A549 (cell line): ENCODE results near the gene TARP.
A peak's percentile ranks its signal among the peaks of the same experiment; 100 is the strongest.

Experiments
- ATAC-seq, 2 experiments: fragments of 200-7000 bp in 1 of 2; fragments of >200 bp in 1 of 2; cut with Nextera tagmentation in 1 of 2; cut with Tn5 transposase in 1 of 2; 3 replicates each; pipeline versions ENCODE4 v1.8.0 to v1.9.1; 2018 to 2020; ENCODE audit warnings: mild to moderate bottlenecking in 1 of 2, moderate library complexity in 1 of 2
- CTCF ChIA-PET: fragments of 300-600 bp; sonication (Branson Sonifier 250); formaldehyde crosslinking; extraction: SDS; loops from one replicate; lab custom pipeline; 2021; ENCODE audit warnings: antibody characterized with exemption, inconsistent platforms; lab: Yijun Ruan, JAX
- POLR2A ChIA-PET: fragments of 350-600 bp; formaldehyde crosslinking; extraction: SDS; loops from one replicate; lab custom pipeline; 2021; ENCODE audit warnings: antibody characterized with exemption, inconsistent platforms; lab: Yijun Ruan, JAX
- DNase-seq, 2 experiments: peaks; one replicate each; pipeline versions ENCODE4 v3.0.0 to v3.0.0-alpha.2; 2011 to 2016; ENCODE audit warnings: low read depth in 1 of 2, low spot score in 1 of 2
- FAIRE-seq: peaks from 2 replicates; lab custom pipeline; 2011; peaks lifted over from hg19 to GRCh38; lab: Jason Lieb, UNC
- H3K27ac ChIP-seq, 2 experiments: fragments of >200 bp; sonication (Bioruptor Twin); formaldehyde crosslinking; 3 replicates each; pipeline ENCODE4 v1.5.1; 2016 to 2017
- H3K4me1 ChIP-seq: fragments of >200 bp; sonication (Bioruptor Twin); formaldehyde crosslinking; 3 replicates; pipeline ENCODE4 v1.6.1; 2016
- H3K4me2 ChIP-seq: fragments of >200 bp; sonication (Bioruptor Twin); formaldehyde crosslinking; 3 replicates; pipeline ENCODE4 v1.6.1; 2016
- H3K4me3 ChIP-seq: fragments of >200 bp; sonication (Bioruptor Twin); formaldehyde crosslinking; 3 replicates; pipeline ENCODE4 v1.5.1; 2016
- H3K9me3 ChIP-seq: fragments of >200 bp; sonication (Bioruptor Twin); formaldehyde crosslinking; 3 replicates; pipeline ENCODE4 v1.6.1; 2016
- CBX2 ChIP-seq: fragments of 200-600 bp; sonication (generic); IDR thresholded peaks from 2 replicates; pipeline ENCODE4 v1.6.1; 2016; ENCODE audit warnings: low read depth, mild to moderate bottlenecking, borderline replicate concordance
- CHD2 ChIP-seq: fragments of 150-350 bp; IDR thresholded peaks from 2 replicates; pipeline ENCODE4 v1.6.1; 2014; ENCODE audit warnings: low read length; ENCODE audit not compliant: partially characterized antibody
- EHF ChIP-seq: fragments of 250-450 bp; sonication (Bioruptor Pico); IDR thresholded peaks from 2 replicates; pipeline ENCODE4 v1.5.0; 2020; ENCODE audit warnings: mild to moderate bottlenecking
- EP300 ChIP-seq, 2 experiments: fragments of >200 bp; sonication (Bioruptor Twin); formaldehyde crosslinking; IDR thresholded peaks; 2 replicates in 1 of 2; 3 replicates in 1 of 2; pipeline ENCODE4 v1.6.1; 2016 to 2017
- ESRRA ChIP-seq: fragments of 150-350 bp; IDR thresholded peaks from 2 replicates; pipeline ENCODE4 v1.6.1; 2014; ENCODE audit warnings: mild to moderate bottlenecking, low read length, borderline replicate concordance
- FOSB ChIP-seq: fragments of 250-450 bp; sonication (Bioruptor Pico); IDR thresholded peaks from 2 replicates; pipeline ENCODE4 v1.5.0; 2020; ENCODE audit warnings: mild to moderate bottlenecking, moderate library complexity
- GATA3 ChIP-seq: IDR thresholded peaks from 2 replicates; pipeline ENCODE4 v1.6.1; 2012; ENCODE audit warnings: borderline replicate concordance
- HDAC2 ChIP-seq: fragments of 200-600 bp; sonication (generic); IDR thresholded peaks from 2 replicates; pipeline ENCODE4 v1.6.1; 2016
- HEYL ChIP-seq: fragments of 250-450 bp; sonication (Bioruptor Pico); IDR thresholded peaks from 2 replicates; pipeline ENCODE4 v1.8.0; 2021; ENCODE audit warnings: mild to moderate bottlenecking, moderate library complexity
- HOXB5 ChIP-seq: fragments of 250-450 bp; sonication (Bioruptor Pico); IDR thresholded peaks from 2 replicates; pipeline ENCODE4 v1.5.0; 2020; ENCODE audit warnings: mild to moderate bottlenecking, moderate library complexity
- JUNB ChIP-seq: fragments of >200 bp; sonication (Bioruptor Twin); formaldehyde crosslinking; IDR thresholded peaks from 2 replicates; pipeline ENCODE4 v1.6.1; 2016
- KDM1A ChIP-seq: fragments of 200-600 bp; sonication (generic); IDR thresholded peaks from 2 replicates; pipeline ENCODE4 v1.6.1; 2016; ENCODE audit warnings: low read depth, mild to moderate bottlenecking
- KDM5A ChIP-seq: fragments of 200-600 bp; sonication (generic); IDR thresholded peaks from 2 replicates; pipeline ENCODE4 v1.6.1; 2016; ENCODE audit warnings: antibody characterized with exemption, mild to moderate bottlenecking
- MAFK ChIP-seq: fragments of 450-650 bp; IDR thresholded peaks from 2 replicates; pipeline ENCODE4 v1.6.1; 2014; ENCODE audit not compliant: partially characterized antibody
- MYC ChIP-seq: IDR thresholded peaks from 2 replicates; pipeline ENCODE4 v1.6.1; 2012; ENCODE audit warnings: mild to moderate bottlenecking, inconsistent platforms, low read length, improper control_type of control experiment, borderline replicate concordance
- NFE2L2 ChIP-seq: fragments of 150-350 bp; conservative IDR thresholded peaks from 2 replicates; pipeline ENCODE4 v1.6.1; 2014; ENCODE audit warnings: low read length
- NPAS2 ChIP-seq: fragments of 250-450 bp; sonication (Bioruptor Pico); IDR thresholded peaks from 2 replicates; pipeline ENCODE4 v1.8.0; 2022; ENCODE audit warnings: mild to moderate bottlenecking, moderate library complexity, borderline replicate concordance
- NR3C1 ChIP-seq: fragments of >200 bp; sonication (Bioruptor Twin); formaldehyde crosslinking; IDR thresholded peaks from 3 replicates; pipeline ENCODE4 v1.6.1; 2017
- PHF8 ChIP-seq: fragments of 200-600 bp; sonication (generic); IDR thresholded peaks from 2 replicates; pipeline ENCODE4 v1.6.1; 2016; ENCODE audit warnings: low read depth, mild to moderate bottlenecking, antibody characterized with exemption, moderate library complexity, borderline replicate concordance
- POLR2A ChIP-seq: IDR thresholded peaks from 2 replicates; pipeline ENCODE4 v1.6.1; 2012; ENCODE audit warnings: mild to moderate bottlenecking, low read length
- POLR2AphosphoS2 ChIP-seq: conservative IDR thresholded peaks from 2 replicates; pipeline ENCODE4 v1.6.1; 2012; ENCODE audit warnings: low read length, improper control_type of control experiment, inconsistent platforms
- RAD21 ChIP-seq, 2 experiments: fragments of >200 bp in 1 of 2; sonication (Bioruptor Twin) in 1 of 2; formaldehyde crosslinking in 1 of 2; IDR thresholded peaks in 1 of 2; conservative IDR thresholded peaks in 1 of 2; 2 replicates in 1 of 2; 3 replicates in 1 of 2; pipeline ENCODE4 v1.6.1; 2012 to 2018; ENCODE audit warnings: inconsistent platforms in 1 of 2
- SMC3 ChIP-seq: fragments of >200 bp; sonication (Bioruptor Twin); formaldehyde crosslinking; IDR thresholded peaks from 3 replicates; pipeline ENCODE4 v1.6.1; 2018; ENCODE audit warnings: inconsistent platforms
- TFCP2L1 ChIP-seq: fragments of 250-450 bp; sonication (Bioruptor Pico); IDR thresholded peaks from 2 replicates; pipeline ENCODE4 v1.5.0; 2021; ENCODE audit warnings: mild to moderate bottlenecking
- ZFP36 ChIP-seq: fragments of 450-650 bp; IDR thresholded peaks from 2 replicates; pipeline ENCODE4 v1.6.1; 2014; ENCODE audit warnings: borderline replicate concordance; ENCODE audit not compliant: partially characterized antibody
- ZNF302 ChIP-seq: fragments of 250-450 bp; sonication (Bioruptor Pico); IDR thresholded peaks from 2 replicates; pipeline ENCODE4 v1.9.0; 2021; ENCODE audit warnings: inconsistent platforms, mild to moderate bottlenecking, moderate library complexity
- ZSCAN20 ChIP-seq: fragments of 250-450 bp; sonication (Bioruptor Pico); IDR thresholded peaks from 2 replicates; pipeline ENCODE4 v1.8.0; 2022; ENCODE audit warnings: mild to moderate bottlenecking, moderate library complexity
- WGBS: methylation state at CpG from one replicate; pipeline ENCODE4 v1.1.6; 2017; ENCODE audit errors: missing lambda C conversion rate; 5-methylcytosine and 5-hydroxymethylcytosine counted together
- TF ChIP-seq, protein P1 (sequence below): IDR thresholded peaks from 2 replicates; pipeline ENCODE4 v1.6.1; 2012
- TF ChIP-seq, protein P2 (sequence below): fragments of 450-650 bp; IDR thresholded peaks from 2 replicates; pipeline ENCODE4 v1.6.1; 2014; ENCODE audit warnings: antibody characterized with exemption
- TF ChIP-seq, protein P3 (sequence below): fragments of >200 bp; sonication (Bioruptor Twin); formaldehyde crosslinking; IDR thresholded peaks from 3 replicates; pipeline ENCODE4 v1.6.1; 2016

TARP gene

DNA sequence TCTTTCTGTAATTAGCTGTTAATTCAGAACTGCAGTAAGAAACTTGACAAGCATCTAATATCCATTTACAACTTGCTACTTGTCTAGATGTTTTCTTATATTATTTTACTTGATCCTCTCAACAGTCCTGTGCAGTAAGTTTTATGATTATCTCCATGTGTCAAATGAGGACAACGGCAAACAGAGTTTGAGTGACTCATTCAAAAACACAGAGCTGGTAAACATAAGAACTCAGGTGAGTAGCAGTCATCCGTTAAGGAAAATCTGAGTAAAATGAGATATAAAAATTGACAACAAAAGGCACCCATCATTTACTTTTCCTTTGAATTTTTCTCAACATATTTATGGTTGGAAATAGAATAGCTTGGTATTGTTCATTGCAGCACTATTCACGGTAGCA, 19.0 kb upstream of the TARP start:
- Histone ChIP-seq H3K4me3 (no peak overlapping the region), H3K4me2 (no peak overlapping the region), H3K27ac (no peak overlapping the region), H3K4me1 (no peaks in the 10 kb centered on the region), H3K9me3 (0 out of 3 replicates have a peak, but pooled peaks cover 3% of the 10 kb centered on the region)
- DNase-seq (no peak), ATAC-seq (no peak), FAIRE-seq (no peak)
- 8% methylated on average over 3 of the region's 3 CpGs for WGBS
- ChIA-PET CTCF (interaction anchor here (0.8 to 1.4 kb wide), 4 partner anchors 11 to 82 kb away, joined by 3 to 5 read pairs (median 4); no protein-coding TSS in a partner anchor), POLR2A (no interaction called here)
- TF ChIP-seq ESRRA: no peak
- TF ChIP-seq NR3C1: no peak
- TF ChIP-seq NPAS2 (CRISPR knock-in tag): no peak
- no peak for TF ChIP-seq TFCP2L1 (CRISPR knock-in tag)

DNA sequence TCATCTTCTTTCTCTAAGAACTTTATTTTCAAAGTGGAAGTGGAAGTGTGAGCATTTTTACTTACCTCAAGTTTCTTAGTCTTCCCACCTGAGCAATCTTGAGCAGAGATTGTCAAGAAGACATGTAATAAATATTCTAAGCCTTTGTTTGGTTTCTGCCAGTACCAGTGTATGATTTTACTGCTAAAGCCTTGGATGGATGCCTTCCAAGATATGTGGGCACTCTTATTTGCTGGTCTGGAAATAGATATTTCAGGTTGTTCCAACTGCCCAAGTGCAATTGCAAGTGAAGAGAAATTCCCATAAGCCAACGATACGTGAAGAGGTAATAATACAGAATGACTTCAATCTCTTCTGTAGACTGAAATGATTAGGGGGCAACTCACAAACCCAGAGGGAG, 18.2 kb upstream of the TARP start:
- TF ChIP-seq EHF (CRISPR knock-in tag): no peak
- TF ChIP-seq SMC3: no peak
- TF ChIP-seq JUNB: no peak
- TF ChIP-seq TFCP2L1 (CRISPR knock-in tag): no peak
- no peak for TF ChIP-seq RAD21 (conservative IDR thresholded peaks at IDR 0.05 in 1 of 2, IDR thresholded peaks at IDR 0.05 in 1 of 2)
- no peak for TF ChIP-seq CHD2
- no peak for TF ChIP-seq ZSCAN20 (CRISPR knock-in tag)
- TF ChIP-seq GATA3: no peak
- no peak for TF ChIP-seq ZNF302 (CRISPR knock-in tag)
- no peak for TF ChIP-seq HOXB5 (CRISPR knock-in tag)
- TF ChIP-seq, protein P1, sequence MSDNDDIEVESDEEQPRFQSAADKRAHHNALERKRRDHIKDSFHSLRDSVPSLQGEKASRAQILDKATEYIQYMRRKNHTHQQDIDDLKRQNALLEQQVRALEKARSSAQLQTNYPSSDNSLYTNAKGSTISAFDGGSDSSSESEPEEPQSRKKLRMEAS: no peak
- no peak for TF ChIP-seq KDM5A
- no peak for TF ChIP-seq ZFP36
- no peak for TF ChIP-seq FOSB (CRISPR knock-in tag)
- no peak for TF ChIP-seq MYC
- no peak for TF ChIP-seq POLR2AphosphoS2
- TF ChIP-seq NFE2L2: no peak
- TF ChIP-seq KDM1A: no peak
- Histone ChIP-seq H3K4me2 (no peak overlapping the region), H3K4me3 (no peak overlapping the region), H3K9me3 (0 out of 3 replicates have a peak, but pooled peaks cover 3% of the 10 kb centered on the region), H3K4me1 (no peaks in the 10 kb centered on the region), H3K27ac (no peak overlapping the region)
- ChIA-PET CTCF (interaction anchor here (1.0 to 1.2 kb wide), 2 partner anchors 44 kb away, joined by 3 to 4 read pairs; no protein-coding TSS in a partner anchor), POLR2A (no interaction called here)
- DNase-seq (no peak), ATAC-seq (no peak), FAIRE-seq (no peak)
- WGBS: 82% methylated on average over 2 of the region's 2 CpGs

DNA sequence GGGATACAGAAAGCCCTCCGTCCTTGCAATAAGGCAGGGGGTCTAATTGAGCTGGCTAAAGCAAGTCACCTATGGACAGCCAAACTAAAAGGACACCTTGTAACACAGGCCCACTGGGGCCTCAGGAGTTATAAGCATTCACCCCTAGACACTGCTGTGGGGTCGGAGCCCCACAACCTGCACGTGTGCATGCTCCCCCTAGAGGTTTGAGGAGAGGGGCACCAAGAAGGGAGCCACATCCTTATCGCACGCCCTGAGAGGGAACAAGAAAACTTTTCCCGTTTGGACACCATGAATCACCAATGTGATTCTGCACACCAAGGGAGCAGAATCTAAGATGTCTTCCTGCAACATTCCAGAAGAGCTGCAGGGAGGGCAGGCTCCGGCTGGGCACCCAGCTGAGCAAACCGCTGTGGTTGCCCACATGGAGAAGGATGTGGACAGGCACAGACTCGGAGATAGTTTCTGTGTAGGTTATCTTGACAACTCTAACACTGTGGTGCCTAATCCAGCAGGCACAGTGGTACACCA, 17.7 kb upstream of the TARP start:
- WGBS: 64% methylated on average over 9 of the region's 9 CpGs
- ChIA-PET CTCF (interaction anchor here (1.2 kb wide), 1 partner anchor 45 kb away, joined by 3 read pairs; no protein-coding TSS in a partner anchor), POLR2A (no interaction called here)
- 0 out of 3 replicates have a peak, but pooled peaks cover 3% of the 10 kb centered on the region for H3K9me3 ChIP-seq
- no peak overlapping the region for H3K4me2 ChIP-seq
- no peak for FAIRE-seq
- peak; percentile 39 to 46; a peak in 2 of 6 replicates for ATAC-seq
- no peak for DNase-seq
- H3K4me3 ChIP-seq: no peak overlapping the region
- H3K27ac ChIP-seq: no peak overlapping the region
- TF ChIP-seq PHF8: no peak
- no peak for TF ChIP-seq EP300 (IDR thresholded peaks at IDR 0.05)
- no peak for TF ChIP-seq FOSB (CRISPR knock-in tag)
- TF ChIP-seq CBX2: no peak
- TF ChIP-seq POLR2A: no peak
- TF ChIP-seq, protein P2, sequence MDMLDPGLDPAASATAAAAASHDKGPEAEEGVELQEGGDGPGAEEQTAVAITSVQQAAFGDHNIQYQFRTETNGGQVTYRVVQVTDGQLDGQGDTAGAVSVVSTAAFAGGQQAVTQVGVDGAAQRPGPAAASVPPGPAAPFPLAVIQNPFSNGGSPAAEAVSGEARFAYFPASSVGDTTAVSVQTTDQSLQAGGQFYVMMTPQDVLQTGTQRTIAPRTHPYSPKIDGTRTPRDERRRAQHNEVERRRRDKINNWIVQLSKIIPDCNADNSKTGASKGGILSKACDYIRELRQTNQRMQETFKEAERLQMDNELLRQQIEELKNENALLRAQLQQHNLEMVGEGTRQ: no peak
- TF ChIP-seq HDAC2: no peak
- TF ChIP-seq, protein P3, sequence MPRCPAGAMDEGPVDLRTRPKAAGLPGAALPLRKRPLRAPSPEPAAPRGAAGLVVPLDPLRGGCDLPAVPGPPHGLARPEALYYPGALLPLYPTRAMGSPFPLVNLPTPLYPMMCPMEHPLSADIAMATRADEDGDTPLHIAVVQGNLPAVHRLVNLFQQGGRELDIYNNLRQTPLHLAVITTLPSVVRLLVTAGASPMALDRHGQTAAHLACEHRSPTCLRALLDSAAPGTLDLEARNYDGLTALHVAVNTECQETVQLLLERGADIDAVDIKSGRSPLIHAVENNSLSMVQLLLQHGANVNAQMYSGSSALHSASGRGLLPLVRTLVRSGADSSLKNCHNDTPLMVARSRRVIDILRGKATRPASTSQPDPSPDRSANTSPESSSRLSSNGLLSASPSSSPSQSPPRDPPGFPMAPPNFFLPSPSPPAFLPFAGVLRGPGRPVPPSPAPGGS: no peak
- no peak for TF ChIP-seq NPAS2 (CRISPR knock-in tag)
- no peak for TF ChIP-seq ZSCAN20 (CRISPR knock-in tag)
- no peak for TF ChIP-seq KDM1A
- TF ChIP-seq NFE2L2: no peak
- TF ChIP-seq HEYL: no peak
- TF ChIP-seq MAFK: no peak
- TF ChIP-seq, all 56 proteins: peak for 0
- H3K4me1 ChIP-seq: no peaks in the 10 kb centered on the region
